ENCODE measurements around the gene SYNE3. TPM values are rescaled to one million over a fixed set of nuclear protein-coding genes. Genes with fewer than 3 reads are reported as not detected.

SYNE3 gene
- total and polyA plus RNA-seq, 9 donors: 3.7 to 26.0 (median 10.0) TPM

- TF ChIP-seq POLR2A (IDR thresholded peaks at IDR 0.05): no peak
- TF ChIP-seq, protein P1, sequence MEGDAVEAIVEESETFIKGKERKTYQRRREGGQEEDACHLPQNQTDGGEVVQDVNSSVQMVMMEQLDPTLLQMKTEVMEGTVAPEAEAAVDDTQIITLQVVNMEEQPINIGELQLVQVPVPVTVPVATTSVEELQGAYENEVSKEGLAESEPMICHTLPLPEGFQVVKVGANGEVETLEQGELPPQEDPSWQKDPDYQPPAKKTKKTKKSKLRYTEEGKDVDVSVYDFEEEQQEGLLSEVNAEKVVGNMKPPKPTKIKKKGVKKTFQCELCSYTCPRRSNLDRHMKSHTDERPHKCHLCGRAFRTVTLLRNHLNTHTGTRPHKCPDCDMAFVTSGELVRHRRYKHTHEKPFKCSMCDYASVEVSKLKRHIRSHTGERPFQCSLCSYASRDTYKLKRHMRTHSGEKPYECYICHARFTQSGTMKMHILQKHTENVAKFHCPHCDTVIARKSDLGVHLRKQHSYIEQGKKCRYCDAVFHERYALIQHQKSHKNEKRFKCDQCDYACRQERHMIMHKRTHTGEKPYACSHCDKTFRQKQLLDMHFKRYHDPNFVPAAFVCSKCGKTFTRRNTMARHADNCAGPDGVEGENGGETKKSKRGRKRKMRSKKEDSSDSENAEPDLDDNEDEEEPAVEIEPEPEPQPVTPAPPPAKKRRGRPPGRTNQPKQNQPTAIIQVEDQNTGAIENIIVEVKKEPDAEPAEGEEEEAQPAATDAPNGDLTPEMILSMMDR (IDR thresholded peaks at IDR 0.05): no peak
- no peak for TF ChIP-seq EP300 (IDR thresholded peaks at IDR 0.05)
- WGBS, 3 donors: 35 to 43% (median 41%) methylated on average over 10 of the region's 10 CpGs
- no peak overlapping the region for H3K27ac ChIP-seq
- H3K27me3 ChIP-seq: no peaks in the 10 kb centered on the region
- H3K9me3 ChIP-seq: no peaks in the 10 kb centered on the region
- H3K4me1 ChIP-seq (ENCODE audit: insufficient read depth): peaks cover 7% of the 10 kb centered on the region
- no peak for DNase-seq
- intact Hi-C loops (cut with DNase I): loop anchor here in 1 of 4 donors (10.0 kb wide), 1 partner anchor 52 kb away; no protein-coding TSS in a partner anchor
- no peak overlapping the region for H3K4me3 ChIP-seq
- H3K36me3 ChIP-seq: no peaks in the 10 kb centered on the region
Measured at GRCh38 chr14:95472819-95473251, 43.6 kb downstream of the SYNE3 start.

GRCh38 chr14:95471476-95471875 is 45.0 kb downstream of the SYNE3 start:
- Histone ChIP-seq H3K9me3 (no peaks in the 10 kb centered on the region), H3K4me3 (no peak overlapping the region), H3K27ac (no peak overlapping the region), H3K27me3 (no peaks in the 10 kb centered on the region), H3K4me1 (ENCODE audit: insufficient read depth) (peaks cover 10% of the 10 kb centered on the region), H3K36me3 (no peaks in the 10 kb centered on the region)
- peak in 2 of 5 donors; percentile 46 to 62 for DNase-seq
- TF ChIP-seq, protein P1 (IDR thresholded peaks at IDR 0.05): no peak
- TF ChIP-seq EP300 (IDR thresholded peaks at IDR 0.05) (no peak), POLR2A (IDR thresholded peaks at IDR 0.05) (no peak)
- 11 to 22% (median 14%) methylated on average over 7 of the region's 7 CpGs for WGBS, 3 donors
- intact Hi-C loops (cut with DNase I): loop anchor here in 1 of 4 donors (10.0 kb wide), 1 partner anchor 53 kb away; no protein-coding TSS in a partner anchor

GRCh38 chr14:95471016-95471415 is 45.4 kb downstream of the SYNE3 start:
- WGBS, 3 donors: 45 to 53% (median 46%) methylated on average over 2 of the region's 2 CpGs
- DNase-seq: no peak
- intact Hi-C loops (cut with DNase I): loop anchor here in 1 of 4 donors (10.0 kb wide), 1 partner anchor 54 kb away; no protein-coding TSS in a partner anchor
- Histone ChIP-seq H3K4me3 (no peak overlapping the region), H3K9me3 (no peaks in the 10 kb centered on the region), H3K4me1 (ENCODE audit: insufficient read depth) (peaks cover 10% of the 10 kb centered on the region), H3K36me3 (no peaks in the 10 kb centered on the region), H3K27me3 (no peaks in the 10 kb centered on the region), H3K27ac (no peak overlapping the region)
- TF ChIP-seq, protein P1 (IDR thresholded peaks at IDR 0.05): no peak
- TF ChIP-seq EP300 (IDR thresholded peaks at IDR 0.05) (no peak), POLR2A (IDR thresholded peaks at IDR 0.05) (no peak)

- no peaks in the 10 kb centered on the region for H3K27me3 ChIP-seq
- no peaks in the 10 kb centered on the region for H3K9me3 ChIP-seq
- TF ChIP-seq POLR2A (IDR thresholded peaks at IDR 0.05): no peak
- no peak overlapping the region for H3K27ac ChIP-seq
- intact Hi-C loops (cut with DNase I): no loop called here
- H3K4me1 ChIP-seq (ENCODE audit: insufficient read depth): peaks cover 10% of the 10 kb centered on the region
- no peak overlapping the region for H3K4me3 ChIP-seq
- no peaks in the 10 kb centered on the region for H3K36me3 ChIP-seq
- no peak for DNase-seq
- 73 to 91% (median 77%) methylated on average over 3 of the region's 3 CpGs for WGBS, 3 donors
Measured at GRCh38 chr14:95469134-95469481, 47.3 kb downstream of the SYNE3 start.

DNA sequence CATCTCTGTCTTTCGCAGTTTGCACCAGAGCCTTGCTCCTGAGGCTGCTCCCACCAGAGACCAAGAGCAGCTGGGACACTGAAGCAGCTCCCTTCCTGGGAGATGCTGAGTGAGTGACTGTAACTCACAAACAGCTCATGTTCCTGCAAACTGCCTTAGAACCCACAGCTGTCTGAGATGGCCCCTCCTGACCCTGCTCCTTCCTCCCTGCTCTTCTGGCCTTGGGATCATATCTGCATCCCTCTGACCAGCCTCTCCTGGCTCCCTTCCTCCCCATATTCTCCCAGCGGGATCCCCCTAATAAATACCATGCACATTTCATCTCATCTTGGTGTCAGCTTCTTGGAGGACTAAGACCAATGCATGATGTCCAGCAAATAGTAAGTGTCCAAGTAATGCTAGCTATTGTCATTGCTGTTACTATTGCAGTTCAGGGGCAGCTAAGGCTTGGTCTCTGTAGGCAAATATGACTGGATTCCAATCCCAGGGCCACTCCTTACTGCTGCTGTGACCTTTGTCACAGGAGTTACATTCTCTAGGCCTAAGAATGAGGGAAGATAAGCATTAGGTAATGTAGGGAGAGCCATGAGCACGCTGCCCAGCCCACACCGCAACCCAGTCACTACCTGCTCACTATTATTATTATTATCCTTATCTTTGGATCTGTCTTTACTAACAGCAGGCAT is 47.9 kb downstream of the SYNE3 start:
- TF ChIP-seq, protein P1 (IDR thresholded peaks at IDR 0.05): no peak
- TF ChIP-seq EP300 (IDR thresholded peaks at IDR 0.05): no peak
- no peak for TF ChIP-seq POLR2A (IDR thresholded peaks at IDR 0.05)
- H3K27ac ChIP-seq: no peak overlapping the region

More for the DNA sequence above, 47.9 kb downstream of the SYNE3 start:
- DNase-seq: no peak
- no peak overlapping the region for H3K4me3 ChIP-seq
- intact Hi-C loops (cut with DNase I): no loop called here
- H3K9me3 ChIP-seq: no peaks in the 10 kb centered on the region
- peaks cover 10% of the 10 kb centered on the region for H3K4me1 ChIP-seq (ENCODE audit: insufficient read depth)
- H3K27me3 ChIP-seq: no peaks in the 10 kb centered on the region
- WGBS, 3 donors: 76 to 82% (median 77%) methylated on average over 4 of the region's 4 CpGs
- no peaks in the 10 kb centered on the region for H3K36me3 ChIP-seq
